ENCODE results near the gene CSNK2A1. TPM values are rescaled to one million over a fixed set of nuclear protein-coding genes. Genes with fewer than 3 reads are reported as not detected.

Gene CSNK2A1
- total and polyA plus RNA-seq, 7 donors, result 43.9 to 180 (median 122) TPM

- WGBS, 3 donors, result 84 to 89% (median 87%) methylated on average over 2 of the region's 2 CpGs
- Histone ChIP-seq H3K4me1 (peaks cover 4% of the 10 kb centered on the region), H3K9me3 (no peaks in the 10 kb centered on the region), H3K27ac (no peak overlapping the region), H3K36me3 (ENCODE audit: insufficient read depth in 1 of 2, low read depth in 1 of 2) (peaks cover 0 to 7% of the 10 kb centered on the region in 2 donors), H3K4me3 (no peak overlapping the region), H3K27me3 (ENCODE audit: insufficient read depth in 3 of 3, low read length in 2 of 3) (no peaks in the 10 kb centered on the region)
- intact Hi-C loops (cut with DNase I), result loop anchor here in 1 of 2 donors (10.0 kb wide), 1 partner anchor 70 kb away; the partner anchor contains the start of gene RBCK1
- TF ChIP-seq CTCF (IDR thresholded peaks at IDR 0.05), result no peak
- ATAC-seq (no peak), DNase-seq (no peak)
Measured at GRCh38 chr20:474581-474980, 69.0 kb downstream of the CSNK2A1 start.

DNA sequence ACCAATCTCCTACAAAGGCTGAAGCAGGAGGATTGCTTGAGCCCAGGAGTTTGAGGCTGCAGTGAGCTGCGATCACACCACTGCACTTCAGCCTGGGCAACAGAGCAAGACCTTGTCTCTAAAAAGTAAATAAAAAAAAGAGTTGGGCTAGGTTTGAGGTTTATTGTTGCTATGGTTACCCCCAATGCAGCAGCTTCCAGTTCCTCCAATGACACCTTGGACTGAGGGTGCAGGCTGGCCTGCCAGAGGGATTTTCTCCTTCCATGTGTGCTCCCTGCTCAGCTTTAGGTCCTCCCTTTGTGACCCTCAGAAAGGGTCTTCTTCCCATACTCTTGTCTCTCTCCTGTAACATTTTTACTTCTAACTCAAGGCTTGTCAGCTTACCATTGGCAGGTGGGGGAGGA lies 70.7 kb downstream of the CSNK2A1 start:
- H3K4me1 ChIP-seq, result no peaks in the 10 kb centered on the region
- ATAC-seq, result no peak
- no peak overlapping the region for H3K27ac ChIP-seq
- H3K9me3 ChIP-seq, result no peaks in the 10 kb centered on the region
- H3K4me3 ChIP-seq, result no peak overlapping the region
- no peak for DNase-seq
- intact Hi-C loops (cut with DNase I), result loop anchor here in 1 of 2 donors (10.0 kb wide), 1 partner anchor 68 kb away; the partner anchor contains the start of gene RBCK1
- WGBS, 3 donors, result 96 to 100% (median 97%) methylated on average over 1 of the region's 1 CpG
- no peak for TF ChIP-seq CTCF (IDR thresholded peaks at IDR 0.05)
- H3K27me3 ChIP-seq (ENCODE audit: insufficient read depth in 3 of 3, low read length in 2 of 3), result no peaks in the 10 kb centered on the region
- peaks cover 0 to 4% of the 10 kb centered on the region in 2 donors for H3K36me3 ChIP-seq (ENCODE audit: insufficient read depth in 1 of 2, low read depth in 1 of 2)

DNA sequence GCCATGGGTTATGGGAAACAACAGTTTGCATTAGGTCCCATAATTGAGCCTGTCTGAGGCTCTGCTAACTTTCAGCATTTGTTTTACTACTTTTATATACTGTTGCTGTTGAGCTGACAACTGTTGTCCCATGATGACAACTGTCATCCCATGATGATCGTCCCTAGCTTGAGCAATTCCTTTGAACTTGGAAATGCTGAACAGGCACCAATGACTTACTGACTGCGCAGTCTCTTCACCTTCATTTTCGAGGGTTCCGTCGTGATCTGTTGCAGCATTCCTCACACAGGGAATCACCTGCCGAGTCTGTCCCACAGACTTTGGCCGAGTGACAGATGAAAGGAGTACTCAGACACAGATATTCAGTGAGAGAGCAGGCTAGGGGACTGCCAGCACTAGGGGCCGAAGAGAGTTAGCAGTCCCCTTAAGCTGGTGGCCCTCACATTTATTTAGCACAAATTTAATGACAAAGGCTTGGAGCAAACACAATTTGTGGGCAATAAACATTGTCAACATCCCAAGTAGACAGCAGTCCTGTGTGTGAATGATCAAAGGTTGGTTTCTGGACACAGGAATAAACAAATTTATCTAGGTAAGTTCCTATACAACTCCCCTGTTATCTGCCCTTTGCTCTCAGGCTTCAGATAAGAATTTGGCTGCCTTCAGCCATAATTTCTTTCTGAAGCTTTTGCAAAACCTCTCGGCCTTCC lies 71.3 kb downstream of the CSNK2A1 start:
- DNase-seq (no peak), ATAC-seq (no peak)
- Histone ChIP-seq H3K27me3 (ENCODE audit: insufficient read depth in 3 of 3, low read length in 2 of 3) (no peaks in the 10 kb centered on the region), H3K4me1 (no peaks in the 10 kb centered on the region), H3K9me3 (no peaks in the 10 kb centered on the region), H3K36me3 (ENCODE audit: insufficient read depth in 1 of 2, low read depth in 1 of 2) (no peaks in the 10 kb centered on the region), H3K4me3 (no peak overlapping the region), H3K27ac (no peak overlapping the region)
- intact Hi-C loops (cut with DNase I), result loop anchor here in 1 of 2 donors (10.0 kb wide), 1 partner anchor 67 kb away; the partner anchor contains the start of gene RBCK1
- no peak for TF ChIP-seq CTCF (IDR thresholded peaks at IDR 0.05)
- WGBS, 3 donors, result 81 to 89% (median 88%) methylated on average over 9 of the region's 9 CpGs

DNA sequence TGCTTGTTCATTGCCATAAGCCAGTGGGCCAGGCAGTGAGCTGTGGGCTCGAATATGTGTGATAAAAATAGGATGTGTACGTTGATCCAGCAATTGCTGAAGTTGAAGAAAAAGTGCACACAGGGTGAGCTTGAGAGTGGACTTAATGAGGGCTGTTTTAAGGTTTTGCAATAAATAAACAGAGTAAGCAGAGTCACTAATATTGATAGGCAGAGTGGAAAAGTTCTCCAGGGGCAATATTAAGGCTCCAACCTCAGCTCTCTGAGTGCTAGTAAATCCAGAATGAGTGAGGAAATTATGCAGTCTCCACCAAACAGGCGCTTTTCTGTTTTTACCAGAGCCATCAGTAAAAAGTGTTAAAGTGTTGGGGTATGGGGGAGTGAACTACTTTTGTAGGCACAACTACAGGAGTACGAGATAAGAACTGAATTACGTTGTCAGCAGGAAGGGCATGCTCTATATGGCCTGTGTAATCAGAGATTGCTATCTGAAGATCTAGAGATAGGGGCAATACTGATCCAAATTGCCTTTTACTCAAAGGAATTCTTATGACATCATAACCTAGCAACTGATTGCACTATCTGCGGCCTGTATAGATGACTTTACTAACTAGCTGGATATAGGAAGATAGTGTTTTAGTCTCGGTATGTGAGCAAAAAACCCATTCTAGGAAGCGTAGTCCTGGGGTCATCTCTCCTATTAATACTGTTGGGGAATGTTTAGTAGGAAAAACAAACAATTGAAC lies 73.7 kb downstream of the CSNK2A1 start:
- Histone ChIP-seq H3K36me3 (ENCODE audit: insufficient read depth in 1 of 2, low read depth in 1 of 2) (no peaks in the 10 kb centered on the region), H3K4me3 (no peak overlapping the region), H3K27ac (no peak overlapping the region), H3K27me3 (ENCODE audit: insufficient read depth in 3 of 3, low read length in 2 of 3) (no peaks in the 10 kb centered on the region), H3K4me1 (no peaks in the 10 kb centered on the region), H3K9me3 (no peaks in the 10 kb centered on the region)
- intact Hi-C loops (cut with DNase I), result loop anchor here in 1 of 2 donors (10.0 kb wide), 1 partner anchor 65 kb away; the partner anchor contains the start of gene RBCK1
- WGBS, 3 donors, result 76 to 88% (median 78%) methylated on average over 8 of the region's 8 CpGs
- DNase-seq (no peak), ATAC-seq (no peak)
- no peak for TF ChIP-seq CTCF (IDR thresholded peaks at IDR 0.05)

All from psoas muscle (tissue), 8 donors.